Sciatic nerve (tissue), 2 donors: ENCODE data around the gene MYL4. TPM values are rescaled to one million over a fixed set of nuclear protein-coding genes. Genes with fewer than 3 reads are reported as not detected.

Experiments used
- ATAC-seq: fragments of 200-7000 bp; cut with Tn5 transposase; one replicate; pipeline ENCODE4 v1.9.1; 2020; ENCODE audit warnings: mild to moderate bottlenecking, moderate library complexity
- DNase-seq: peaks from one replicate; pipeline ENCODE4 v3.0.0-alpha.2; 2020; ENCODE audit warnings: low spot score
- intact Hi-C: fragments of 100-400 bp; cut with DNase I; formaldehyde crosslinking; loops from one replicate; pipeline ENCODE4 v1.14.2; 2022
- total RNA-seq: library from RNA; stranded (reverse); fragmentation: NEBNext Ultra II Directional; extraction: Animal tissue kit (Norgen Biotek cat#: 25700); gene quantifications from one replicate; pipeline ENCODE4 v1.2.1, GENCODE V29; 2021
- donor health status: DM: no; HTN: no; CAD: no.
- donor health status: DM: no; HTN: no; CAD: no.

MYL4 gene
- total RNA-seq, 1 donor from 2014 or later = 3.9 TPM

GRCh38 chr17:47190243-47190642, 18.9 kb upstream of the MYL4 start:
- intact Hi-C loops = no loop called here
- ATAC-seq (no peak), DNase-seq (no peak)

- DNase-seq (no peak), ATAC-seq (no peak)
- intact Hi-C loops = no loop called here
Measured at GRCh38 chr17:47190770-47191169, 18.4 kb upstream of the MYL4 start.

GRCh38 chr17:47192554-47192953, 16.6 kb upstream of the MYL4 start:
- ATAC-seq (no peak), DNase-seq (no peak)
- intact Hi-C loops = no loop called here

- ATAC-seq = no peak
Measured at GRCh38 chr17:47193931-47194511, 15.1 kb upstream of the MYL4 start.

GRCh38 chr17:47197821-47198220, 11.3 kb upstream of the MYL4 start:
- no peak for ATAC-seq
- intact Hi-C loops = no loop called here
- DNase-seq = no peak

More at GRCh38 chr17:47193931-47194511, 15.1 kb upstream of the MYL4 start:
- DNase-seq = no peak
- intact Hi-C loops = no loop called here

- no peak for ATAC-seq
- intact Hi-C loops = no loop called here
- DNase-seq = no peak
Measured at GRCh38 chr17:47199627-47200324, 9.4 kb upstream of the MYL4 start.

GRCh38 chr17:47200325-47200664, 8.9 kb upstream of the MYL4 start:
- intact Hi-C loops = no loop called here
- DNase-seq (no peak), ATAC-seq (no peak)

- ATAC-seq (no peak), DNase-seq (no peak)
- intact Hi-C loops = no loop called here
Measured at GRCh38 chr17:47201166-47201565, 8.0 kb upstream of the MYL4 start.

GRCh38 chr17:47203984-47204721, 5.0 kb upstream of the MYL4 start:
- ATAC-seq = no peak
- intact Hi-C loops = no loop called here
- no peak for DNase-seq

GRCh38 chr17:47204722-47205418, 4.3 kb upstream of the MYL4 start:
- DNase-seq (no peak), ATAC-seq (peak; percentile 89)
- intact Hi-C loops = no loop called here

GRCh38 chr17:47205419-47205963, 3.7 kb upstream of the MYL4 start:
- DNase-seq = peak; percentile 73

GRCh38 chr17:47207143-47208067, 1.7 kb upstream of the MYL4 start:
- DNase-seq (no peak), ATAC-seq (no peak)
- intact Hi-C loops = no loop called here

More at GRCh38 chr17:47205419-47205963, 3.7 kb upstream of the MYL4 start:
- intact Hi-C loops = no loop called here
- peak; percentile 87 for ATAC-seq

GRCh38 chr17:47209499-47209898, 351 bp downstream of the MYL4 start:
- ATAC-seq (no peak), DNase-seq (no peak)
- intact Hi-C loops = no loop called here

- DNase-seq = no peak
- intact Hi-C loops = no loop called here
- ATAC-seq = no peak
Measured at GRCh38 chr17:47210105-47210504, 957 bp downstream of the MYL4 start.

- no peak for DNase-seq
- ATAC-seq = no peak
Measured at GRCh38 chr17:47210779-47211178, 1.6 kb downstream of the MYL4 start.

GRCh38 chr17:47212458-47212857, 3.3 kb downstream of the MYL4 start:
- ATAC-seq (no peak), DNase-seq (no peak)
- intact Hi-C loops = no loop called here

More at GRCh38 chr17:47210779-47211178, 1.6 kb downstream of the MYL4 start:
- intact Hi-C loops = no loop called here

GRCh38 chr17:47213540-47213939, 4.4 kb downstream of the MYL4 start:
- ATAC-seq (no peak), DNase-seq (no peak)
- intact Hi-C loops = no loop called here

GRCh38 chr17:47214931-47215330, 5.8 kb downstream of the MYL4 start:
- no peak for ATAC-seq
- intact Hi-C loops = no loop called here
- no peak for DNase-seq
